Activated CD8-positive, alpha-beta memory T cell treated with anti-CD3 and anti-CD28 coated beads, Interleukin-2, amount 10 ng/mL, durations not matched to agents 7 days and 5 days (primary cell): Measurements from ENCODE around the gene FAM241B. TPM values are rescaled to one million over a fixed set of nuclear protein-coding genes. Genes with fewer than 3 reads are reported as not detected.

Experiments used
- total RNA-seq, 2 experiments: library from RNA; stranded (reverse); gene quantifications; one replicate each; pipeline ENCODE4 v1.2.3, GENCODE V29; 2021

FAM241B gene
- total RNA-seq, 2 experiments from 2014 or later, result 2.6 to 2.9 TPM

Other genes with a start within 250 kb of the FAM241B start
- not detected for gene TACR2, start 213.3 kb upstream of the FAM241B start, total RNA-seq
- 1 to 10 TPM; 2.5 to 4.2 TPM for gene TSPAN15, start 178.8 kb upstream of the FAM241B start, total RNA-seq
- not detected for gene NEUROG3, start 56.8 kb upstream of the FAM241B start, total RNA-seq
- not detected for gene COL13A1, start 171.7 kb downstream of the FAM241B start, total RNA-seq